Activated CD4-positive, alpha-beta T cell treated with anti-CD3 and anti-CD28 coated beads, Interleukin-2, amount 50 U/mL, for 1 hour (primary cell): ENCODE data around the gene VDAC1.
"Not testable (repeated sequence)": the region's sequence is repeated elsewhere in the genome, so short reads cannot be mapped to it uniquely, and the experiment has no call there.

Experiments used
- DNase-seq: peaks from one replicate; pipeline ENCODE4 v3.0.0-alpha.2; 2020

The VDAC1 gene

GRCh38 chr5:133963493-133964128, 41.2 kb downstream of the VDAC1 start:
- DNase-seq, result no peak

DNA sequence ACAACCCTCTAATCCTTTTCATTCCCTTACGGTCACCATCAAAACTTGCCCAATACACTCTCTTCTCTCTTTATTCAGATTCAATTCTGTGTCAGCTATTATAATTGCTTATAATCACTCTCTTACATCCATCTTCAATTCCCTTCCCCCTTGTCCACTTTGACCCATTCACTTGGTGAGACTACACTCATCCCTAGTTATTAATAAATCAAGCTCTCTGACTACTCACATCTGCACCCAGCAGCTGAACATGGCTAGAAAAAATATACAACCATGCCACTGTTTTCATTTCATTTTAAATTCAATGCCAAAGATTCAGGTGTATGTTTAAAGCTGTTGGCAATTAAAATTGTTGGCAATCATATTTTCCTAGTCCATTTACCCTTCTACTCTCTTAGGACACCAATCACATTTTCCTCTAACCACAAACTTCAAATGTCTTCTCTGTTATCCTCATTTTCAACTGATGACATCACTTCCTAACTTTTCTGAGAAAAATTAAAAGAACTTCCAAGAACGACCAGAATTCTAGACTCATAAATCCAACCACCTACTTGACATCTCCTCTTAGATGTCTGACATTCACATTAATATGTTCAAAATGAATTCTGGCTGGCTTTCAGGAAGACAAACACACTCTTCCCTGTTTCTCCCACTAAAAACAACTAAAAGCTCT, 41.8 kb downstream of the VDAC1 start:
- DNase-seq, result no peak

DNA sequence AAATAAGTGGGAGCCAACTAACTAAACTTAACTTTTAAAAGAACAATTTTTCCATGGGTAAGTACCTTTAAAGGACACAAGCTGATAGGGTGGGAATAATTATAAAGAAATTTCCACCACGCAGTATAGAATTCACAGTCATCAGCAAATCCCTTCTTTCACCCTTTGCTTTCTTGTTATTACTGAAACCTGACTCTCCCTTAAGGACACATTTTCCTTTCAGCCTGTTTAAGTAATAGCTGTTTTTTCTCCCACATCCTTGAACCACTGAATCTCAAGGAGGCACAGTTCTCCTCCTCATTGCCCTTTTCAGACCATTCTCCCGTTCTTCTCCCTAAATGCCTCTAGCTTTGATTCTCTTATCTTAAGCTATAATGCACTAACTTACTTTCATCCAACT, 42.6 kb downstream of the VDAC1 start:
- DNase-seq, result no peak

DNA sequence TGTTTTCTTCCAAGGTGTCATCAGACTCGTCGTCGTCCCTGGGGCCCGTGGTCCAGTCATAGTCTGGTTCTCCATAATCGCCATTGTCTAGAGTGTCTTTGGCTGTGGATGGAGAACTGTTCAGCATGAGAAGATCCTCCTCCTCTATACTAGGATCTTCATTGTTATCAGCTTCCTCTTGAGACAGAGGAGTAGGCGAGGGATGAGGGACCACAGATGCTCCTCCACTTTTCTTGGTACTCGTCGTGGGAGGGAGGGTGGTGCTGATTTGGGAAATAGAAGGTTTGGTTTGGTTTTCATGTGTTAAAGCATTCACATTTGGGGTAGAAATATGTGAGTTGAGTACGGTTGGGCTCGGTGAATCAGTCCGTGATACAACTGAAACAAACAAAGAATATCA, 45.1 kb downstream of the VDAC1 start:
- no peak for DNase-seq

GRCh38 chr5:133957591-133957990, 47.2 kb downstream of the VDAC1 start:
- no peak for DNase-seq

GRCh38 chr5:133957080-133957479, 47.7 kb downstream of the VDAC1 start:
- no peak for DNase-seq

GRCh38 chr5:133956196-133956595, 48.6 kb downstream of the VDAC1 start:
- DNase-seq, result not testable (repeated sequence)

DNA sequence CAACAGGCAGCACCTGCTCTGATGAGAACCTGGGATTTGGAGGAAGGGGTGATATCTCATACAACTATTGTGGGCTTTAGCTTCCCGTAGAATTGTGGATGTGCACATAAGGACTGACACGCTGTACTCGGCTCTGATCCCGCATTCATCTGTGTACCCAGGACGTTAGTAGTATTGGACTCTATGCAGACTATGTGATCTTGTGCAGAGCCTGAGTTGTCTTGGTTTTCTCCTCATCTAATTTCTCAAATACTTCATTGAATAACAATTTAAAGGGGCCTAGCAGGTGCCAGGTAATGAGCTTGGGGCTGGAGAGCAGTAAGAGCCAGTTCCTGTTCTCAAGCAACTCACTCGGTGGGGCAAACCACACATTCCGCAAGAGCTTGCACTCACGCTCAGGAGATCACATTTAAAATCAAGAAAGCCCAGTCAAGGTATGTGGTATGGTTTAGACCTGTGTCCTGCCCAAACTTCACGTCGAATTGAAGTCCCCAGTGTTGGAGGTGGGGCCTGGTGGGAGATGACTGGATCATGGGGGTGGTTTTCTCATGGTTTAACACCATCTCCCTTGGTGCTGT, 51.1 kb downstream of the VDAC1 start:
- no peak for DNase-seq

GRCh38 chr5:133952729-133953567, 51.8 kb downstream of the VDAC1 start:
- no peak for DNase-seq

DNA sequence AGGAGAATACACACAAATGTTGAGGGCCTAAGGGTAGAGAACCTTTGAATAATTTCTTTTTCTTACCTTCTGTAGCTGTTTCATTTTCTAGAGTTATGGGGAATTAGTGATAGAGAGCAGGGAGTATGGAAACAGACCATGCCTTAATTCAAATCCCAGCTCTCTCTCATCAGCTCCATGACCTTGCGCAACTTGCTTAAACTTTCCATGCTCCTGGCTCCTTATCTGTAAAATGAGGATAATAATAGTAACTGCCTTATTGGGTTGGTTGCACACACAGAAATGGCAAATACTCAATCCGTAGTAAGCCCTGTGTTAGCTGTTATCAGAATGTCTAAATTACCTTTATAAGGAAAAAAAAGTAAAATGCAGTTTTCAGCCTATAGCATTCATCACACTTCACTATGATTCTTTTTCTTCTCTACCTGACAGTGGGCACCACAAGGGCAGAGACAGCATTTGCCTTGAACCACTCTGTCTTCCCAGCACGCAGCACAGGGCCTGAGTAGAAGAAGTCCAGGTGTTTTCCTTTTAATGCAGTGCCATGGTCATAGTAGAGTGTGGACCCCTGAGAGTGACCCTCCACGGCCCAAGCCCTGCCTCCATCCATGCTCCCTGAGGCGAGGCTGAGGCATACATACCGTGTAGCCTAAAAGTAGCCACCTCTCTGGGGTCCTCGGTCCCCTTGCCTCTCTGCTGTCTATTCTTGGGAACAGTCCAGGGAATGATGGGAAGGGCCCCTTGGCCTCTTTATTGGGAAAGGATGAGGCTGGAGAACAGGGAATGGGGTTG, 53.8 kb downstream of the VDAC1 start:
- DNase-seq, result no peak

DNA sequence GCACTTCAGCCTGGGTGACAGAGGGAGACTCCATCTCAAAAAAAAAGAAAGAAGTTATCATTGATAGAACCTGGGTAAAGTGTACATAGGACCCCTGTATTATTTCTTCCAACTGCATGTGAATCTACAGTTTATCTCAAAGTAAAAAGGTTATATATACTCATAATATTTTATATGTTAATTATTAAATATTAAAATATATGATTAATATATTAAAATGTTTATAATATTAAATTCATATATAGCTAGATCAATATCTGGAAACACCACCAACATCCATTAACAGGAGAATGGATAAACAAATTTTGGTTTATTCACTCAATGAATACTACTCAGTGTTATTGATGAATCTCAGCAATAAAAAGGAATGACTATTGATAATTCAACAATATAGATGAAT, 56.1 kb downstream of the VDAC1 start:
- no peak for DNase-seq

- no peak for DNase-seq
Observed at GRCh38 chr5:133947431-133947841, 57.3 kb downstream of the VDAC1 start.

- no peak for DNase-seq
Observed at GRCh38 chr5:133945568-133945967, 59.2 kb downstream of the VDAC1 start.

DNA sequence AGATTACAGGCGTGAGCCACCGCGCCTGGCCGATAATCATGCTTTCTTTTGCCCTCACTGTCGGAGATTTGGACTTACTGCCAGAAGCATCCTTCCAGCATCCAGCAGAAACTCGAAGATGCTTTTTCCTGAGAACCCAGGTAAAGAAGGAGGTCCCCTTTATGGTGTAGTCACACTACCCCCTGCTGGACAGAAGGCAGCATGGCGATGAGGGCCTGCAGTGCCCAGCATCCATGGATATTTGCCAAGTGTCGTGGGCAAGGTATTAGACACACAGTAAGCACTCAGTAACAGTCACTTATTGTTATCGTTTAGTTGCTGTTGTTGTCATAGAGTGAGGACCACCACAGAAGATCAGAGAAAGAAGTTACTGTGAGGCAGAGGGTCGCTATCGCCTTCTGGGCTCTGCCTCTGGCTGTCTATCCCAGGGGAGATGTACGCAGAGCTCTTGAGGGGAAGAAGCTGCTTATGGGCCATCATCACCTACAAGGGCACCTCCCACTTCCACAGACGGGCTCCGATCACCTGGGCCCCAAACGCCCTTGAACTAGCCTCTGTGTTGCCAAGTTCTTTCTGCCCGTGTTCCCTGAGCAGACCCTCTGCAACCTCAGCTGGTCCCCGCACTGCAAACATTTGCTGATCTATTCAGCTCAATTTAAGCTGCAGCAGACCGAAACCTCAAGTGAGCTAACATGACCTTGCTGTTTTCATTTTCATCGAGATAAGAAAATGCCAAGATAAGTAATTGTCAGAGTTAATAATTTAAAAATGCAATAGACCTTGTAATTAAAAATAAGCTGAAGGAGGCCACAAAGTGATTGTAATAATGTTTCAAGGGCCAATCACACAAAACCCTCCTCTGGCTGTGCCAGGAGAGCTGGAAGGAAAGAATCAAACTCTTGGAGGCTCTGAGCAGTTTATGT, 60.3 kb downstream of the VDAC1 start:
- peak; percentile 22 for DNase-seq

GRCh38 chr5:133943475-133943817, 61.3 kb downstream of the VDAC1 start:
- DNase-seq, result no peak

GRCh38 chr5:133942614-133943474, 61.9 kb downstream of the VDAC1 start:
- no peak for DNase-seq

DNA sequence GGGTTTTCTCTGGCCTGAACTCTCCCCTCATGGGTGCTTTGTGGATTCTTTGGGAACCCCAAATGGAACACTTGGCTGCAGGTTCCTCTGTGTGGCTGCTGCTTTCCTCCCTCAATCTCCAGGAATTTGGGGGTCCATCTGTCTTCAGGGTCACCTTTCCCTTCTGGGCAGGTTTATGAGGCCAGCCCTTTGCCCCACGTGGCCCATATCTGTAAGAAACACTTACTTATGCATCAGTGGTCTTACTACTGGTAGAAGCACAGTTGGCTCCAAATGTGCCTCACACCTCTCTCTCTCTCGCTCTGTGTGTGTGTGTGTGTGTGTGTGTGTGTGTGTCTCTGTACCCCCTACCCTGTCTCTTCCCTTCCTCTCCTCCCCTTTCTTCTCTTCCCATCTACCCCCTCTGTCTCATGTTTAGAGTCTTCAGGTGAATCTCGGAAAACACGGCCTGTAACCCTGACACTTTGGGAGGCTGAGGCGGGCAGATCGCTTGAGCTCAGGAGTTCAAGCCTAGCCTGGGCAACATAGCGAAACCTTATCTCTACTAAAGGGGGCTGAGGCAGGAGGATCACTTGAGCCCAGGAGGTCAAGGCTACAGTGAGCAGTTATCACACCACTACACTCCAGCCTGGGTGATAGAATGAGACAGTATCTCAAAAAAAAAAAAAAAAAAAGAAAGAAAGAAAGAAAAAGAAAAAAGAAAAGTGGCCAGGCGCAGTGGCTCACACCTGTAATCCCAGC, 63.1 kb downstream of the VDAC1 start:
- no peak for DNase-seq

- no peak for DNase-seq
Observed at GRCh38 chr5:133939668-133940067, 65.1 kb downstream of the VDAC1 start.

DNA sequence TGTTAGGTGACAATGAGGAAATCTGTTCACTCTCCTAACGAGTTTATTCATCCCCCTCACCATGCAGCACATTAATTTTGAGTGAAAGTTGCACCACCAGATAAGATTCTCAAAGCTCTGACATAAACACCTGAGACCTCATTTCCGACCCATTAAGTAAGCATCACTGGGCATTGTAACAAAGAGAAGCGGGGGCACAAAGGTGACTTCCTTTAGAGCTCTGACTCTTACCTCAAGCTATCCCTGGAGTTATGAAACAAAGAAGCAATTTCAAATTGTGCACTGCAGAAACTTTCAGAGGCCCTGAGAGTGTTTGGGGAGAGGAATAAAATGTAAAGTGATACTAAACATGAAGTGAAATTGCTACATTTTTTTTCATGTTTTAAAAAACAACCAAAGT, 65.8 kb downstream of the VDAC1 start:
- no peak for DNase-seq
